HEK293T (cell line): Measurements from ENCODE around the gene IGF1R.

ENCODE experiments used
- ARNT ChIP-seq: fragments of 450-650 bp; IDR thresholded peaks from 2 replicates; pipeline ENCODE4 v1.6.1; 2017; ENCODE audit warnings: mild to moderate bottlenecking
- BHLHE40 ChIP-seq: fragments of 450-650 bp; IDR thresholded peaks from 2 replicates; pipeline ENCODE4 v1.6.1; 2016; ENCODE audit warnings: mild to moderate bottlenecking, moderate library complexity, borderline replicate concordance
- ELF4 ChIP-seq: fragments of 450-650 bp; IDR thresholded peaks from 2 replicates; pipeline ENCODE4 v1.6.1; 2017; ENCODE audit warnings: antibody characterized with exemption
- FOXA1 ChIP-seq: fragments of 450-650 bp; IDR thresholded peaks from 2 replicates; pipeline ENCODE4 v1.6.1; 2016; ENCODE audit warnings: mild to moderate bottlenecking
- FOXK2 ChIP-seq: fragments of 450-650 bp; IDR thresholded peaks from 2 replicates; pipeline ENCODE4 v1.6.1; 2016; ENCODE audit warnings: mild to moderate bottlenecking
- FOXM1 ChIP-seq: fragments of 450-650 bp; IDR thresholded peaks from 2 replicates; pipeline ENCODE4 v1.6.1; 2017; ENCODE audit warnings: mild to moderate bottlenecking, borderline replicate concordance
- LEF1 ChIP-seq: fragments of 450-650 bp; IDR thresholded peaks from 2 replicates; pipeline ENCODE4 v1.6.1; 2017; ENCODE audit warnings: mild to moderate bottlenecking, borderline replicate concordance
- SUZ12 ChIP-seq: fragments of 450-650 bp; IDR thresholded peaks from 2 replicates; pipeline ENCODE4 v1.6.1; 2016; ENCODE audit warnings: mild to moderate bottlenecking
- ZNF384 ChIP-seq: fragments of 450-650 bp; IDR thresholded peaks from 2 replicates; pipeline ENCODE4 v1.6.1; 2016
- TF ChIP-seq, protein P1 (sequence below): fragments of 450-650 bp; IDR thresholded peaks from 2 replicates; pipeline ENCODE4 v1.6.1; 2016

GRCh38 chr15:98682992-98683701 is 34.8 kb downstream of the IGF1R start:
- TF ChIP-seq SUZ12: no peak
- TF ChIP-seq, protein P1, sequence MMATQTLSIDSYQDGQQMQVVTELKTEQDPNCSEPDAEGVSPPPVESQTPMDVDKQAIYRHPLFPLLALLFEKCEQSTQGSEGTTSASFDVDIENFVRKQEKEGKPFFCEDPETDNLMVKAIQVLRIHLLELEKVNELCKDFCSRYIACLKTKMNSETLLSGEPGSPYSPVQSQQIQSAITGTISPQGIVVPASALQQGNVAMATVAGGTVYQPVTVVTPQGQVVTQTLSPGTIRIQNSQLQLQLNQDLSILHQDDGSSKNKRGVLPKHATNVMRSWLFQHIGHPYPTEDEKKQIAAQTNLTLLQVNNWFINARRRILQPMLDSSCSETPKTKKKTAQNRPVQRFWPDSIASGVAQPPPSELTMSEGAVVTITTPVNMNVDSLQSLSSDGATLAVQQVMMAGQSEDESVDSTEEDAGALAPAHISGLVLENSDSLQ: no peak
- no peak for TF ChIP-seq ELF4
- TF ChIP-seq FOXA1: no peak
- TF ChIP-seq BHLHE40: no peak
- no peak for TF ChIP-seq FOXK2
- TF ChIP-seq LEF1: no peak
- TF ChIP-seq FOXM1: no peak
- no peak for TF ChIP-seq ZNF384
- no peak for TF ChIP-seq ARNT
